GM19240 (cell line): ENCODE data around the gene TGM2.
"Not testable (repeated sequence)": the region's sequence is repeated elsewhere in the genome, so short reads cannot be mapped to it uniquely, and the experiment has no call there.

Source experiments
- DNase-seq: peaks from one replicate; pipeline ENCODE4 v3.0.0; 2011; ENCODE audit warnings: low spot score; ENCODE audit not compliant: insufficient read length

TGM2 gene

GRCh38 chr20:38116409-38117165 is 48.5 kb downstream of the TGM2 start:
- DNase-seq: no peak

- no peak for DNase-seq
Observed at GRCh38 chr20:38115896-38116295, 49.2 kb downstream of the TGM2 start.

- no peak for DNase-seq
Observed at GRCh38 chr20:38115205-38115604, 49.9 kb downstream of the TGM2 start.

GRCh38 chr20:38114353-38114791 is 50.7 kb downstream of the TGM2 start:
- no peak for DNase-seq

GRCh38 chr20:38113401-38114325 is 51.4 kb downstream of the TGM2 start:
- no peak for DNase-seq

- DNase-seq: no peak
Observed at GRCh38 chr20:38112930-38113294, 52.2 kb downstream of the TGM2 start.

GRCh38 chr20:38112261-38112929 is 52.7 kb downstream of the TGM2 start:
- no peak for DNase-seq

- no peak for DNase-seq
Observed at GRCh38 chr20:38111366-38112232, 53.5 kb downstream of the TGM2 start.

GRCh38 chr20:38110525-38111178 is 54.4 kb downstream of the TGM2 start:
- no peak for DNase-seq

GRCh38 chr20:38109591-38110524 is 55.2 kb downstream of the TGM2 start:
- DNase-seq: no peak

GRCh38 chr20:38108986-38109541 is 56.0 kb downstream of the TGM2 start:
- no peak for DNase-seq

- DNase-seq: no peak
Observed at GRCh38 chr20:38108438-38108985, 56.6 kb downstream of the TGM2 start.

- DNase-seq: not testable (repeated sequence)
Observed at GRCh38 chr20:38107916-38108315, 57.2 kb downstream of the TGM2 start.

- not testable (repeated sequence) for DNase-seq
Observed at GRCh38 chr20:38107386-38107785, 57.7 kb downstream of the TGM2 start.

- no peak for DNase-seq
Observed at GRCh38 chr20:38106461-38106860, 58.6 kb downstream of the TGM2 start.

GRCh38 chr20:38104285-38104684 is 60.8 kb downstream of the TGM2 start:
- no peak for DNase-seq

GRCh38 chr20:38102206-38102605 is 62.9 kb downstream of the TGM2 start:
- DNase-seq: not testable (repeated sequence)

- DNase-seq: no peak
Observed at GRCh38 chr20:38098952-38099351, 66.1 kb downstream of the TGM2 start.
